Subcutaneous adipose tissue (tissue), 4 donors: ENCODE results near the gene PPARGC1A. TPM values are rescaled to one million over a fixed set of nuclear protein-coding genes. Genes with fewer than 3 reads are reported as not detected.

Experiments used
- total RNA-seq, 4 donors: library from RNA; depleted of rRNA; stranded (reverse); fragments of >200 nt; gene quantifications; one replicate each; pipeline ENCODE4 v1.1.0, GENCODE V29; 2016
- TF ChIP-seq, protein P1 (sequence below): fragments of 450-650 bp; IDR thresholded peaks from one replicate; pipeline ENCODE4 v1.5.1; 2016; ENCODE audit warnings: low read depth, mild to moderate bottlenecking, control low read depth, antibody characterized with exemption, moderate library complexity

PPARGC1A gene
- total RNA-seq, 4 donors from 2014 or later, result 4.2 to 15.3 (median 4.7) TPM

DNA sequence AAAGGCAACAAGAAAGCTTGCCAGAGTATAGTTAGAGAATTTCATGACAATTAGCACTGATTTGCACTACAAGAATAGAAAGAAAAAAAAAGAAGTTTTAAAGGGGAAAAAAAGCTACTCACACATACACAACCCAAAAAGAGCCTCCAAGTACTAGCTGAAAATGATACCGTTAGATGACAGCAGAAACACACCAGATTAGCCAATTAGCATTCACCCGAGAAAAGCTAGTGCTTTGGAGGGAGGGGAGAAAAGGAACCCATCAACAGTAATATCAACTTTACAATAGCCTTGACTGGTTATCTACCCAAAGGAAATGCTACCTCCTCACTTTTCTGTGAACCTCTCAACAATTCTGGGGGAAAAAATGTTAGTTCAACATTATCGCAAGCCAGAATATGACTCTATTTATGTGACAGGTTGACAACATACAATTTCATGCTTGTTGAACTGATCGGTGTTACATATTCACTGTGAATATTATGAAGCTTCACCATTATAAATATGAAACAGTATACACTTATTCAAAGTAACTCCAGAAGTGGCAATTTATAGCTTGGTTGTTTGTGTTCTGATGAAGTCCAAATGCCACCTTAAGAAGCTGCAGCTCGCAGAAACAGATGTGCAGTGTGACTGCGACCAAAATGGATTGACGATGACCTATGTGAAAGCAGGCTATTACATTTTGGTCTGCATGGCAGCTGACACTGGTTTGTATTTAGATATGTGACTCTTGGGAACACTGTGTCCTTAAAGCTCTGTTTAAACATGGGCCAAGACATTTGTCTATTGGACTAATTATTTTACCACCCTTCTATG lies 15.9 kb downstream of the PPARGC1A start:
- TF ChIP-seq, protein P1, sequence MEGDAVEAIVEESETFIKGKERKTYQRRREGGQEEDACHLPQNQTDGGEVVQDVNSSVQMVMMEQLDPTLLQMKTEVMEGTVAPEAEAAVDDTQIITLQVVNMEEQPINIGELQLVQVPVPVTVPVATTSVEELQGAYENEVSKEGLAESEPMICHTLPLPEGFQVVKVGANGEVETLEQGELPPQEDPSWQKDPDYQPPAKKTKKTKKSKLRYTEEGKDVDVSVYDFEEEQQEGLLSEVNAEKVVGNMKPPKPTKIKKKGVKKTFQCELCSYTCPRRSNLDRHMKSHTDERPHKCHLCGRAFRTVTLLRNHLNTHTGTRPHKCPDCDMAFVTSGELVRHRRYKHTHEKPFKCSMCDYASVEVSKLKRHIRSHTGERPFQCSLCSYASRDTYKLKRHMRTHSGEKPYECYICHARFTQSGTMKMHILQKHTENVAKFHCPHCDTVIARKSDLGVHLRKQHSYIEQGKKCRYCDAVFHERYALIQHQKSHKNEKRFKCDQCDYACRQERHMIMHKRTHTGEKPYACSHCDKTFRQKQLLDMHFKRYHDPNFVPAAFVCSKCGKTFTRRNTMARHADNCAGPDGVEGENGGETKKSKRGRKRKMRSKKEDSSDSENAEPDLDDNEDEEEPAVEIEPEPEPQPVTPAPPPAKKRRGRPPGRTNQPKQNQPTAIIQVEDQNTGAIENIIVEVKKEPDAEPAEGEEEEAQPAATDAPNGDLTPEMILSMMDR, result no peak

DNA sequence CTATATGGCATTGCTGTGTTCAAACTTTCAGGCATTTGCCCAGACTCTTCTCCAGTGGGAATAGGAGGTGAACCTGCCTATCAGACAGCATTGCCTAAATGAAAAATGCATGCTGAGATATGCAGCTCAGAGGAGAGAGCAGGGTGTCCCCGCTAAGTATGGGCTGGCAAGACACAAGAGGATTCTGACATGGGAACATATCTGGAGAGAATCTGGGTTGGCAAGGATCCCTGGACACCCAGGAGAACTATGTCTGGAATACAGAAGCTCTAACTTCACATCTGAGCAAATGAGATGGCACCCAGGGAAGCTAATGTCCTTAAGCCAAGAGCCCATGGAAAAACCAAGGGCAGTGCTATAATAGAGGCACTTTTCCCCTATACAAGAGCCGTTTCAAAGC lies 18.4 kb downstream of the PPARGC1A start:
- TF ChIP-seq, protein P1, result no peak

DNA sequence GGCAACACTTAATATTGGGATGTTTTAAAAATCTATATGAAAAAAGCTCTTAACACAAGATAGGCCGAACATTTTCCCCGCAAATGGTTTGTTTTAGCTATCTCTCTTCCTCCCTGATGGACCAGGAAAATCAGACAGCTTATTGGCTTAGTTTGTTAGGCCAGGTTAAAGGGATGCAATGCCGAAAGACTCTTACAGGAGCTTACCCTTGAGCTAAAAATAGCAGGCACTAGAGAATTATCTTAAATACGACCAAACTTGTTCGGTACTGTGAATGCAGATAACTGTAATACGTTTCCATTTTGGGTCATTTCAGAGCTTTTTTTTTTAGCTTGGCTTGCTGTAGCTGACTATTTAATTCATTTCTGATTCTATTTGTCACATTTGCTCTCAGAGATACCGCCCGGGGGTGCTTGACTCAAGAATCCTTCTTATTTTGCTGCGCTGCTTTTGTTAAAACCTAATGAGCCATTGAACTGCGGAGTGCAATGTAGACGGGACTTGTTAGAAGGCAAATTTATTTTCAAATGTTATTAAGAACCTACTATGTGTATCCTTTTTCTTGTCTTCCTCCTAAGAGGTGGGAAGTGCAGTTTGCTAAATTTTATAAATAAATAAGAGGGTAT lies 23.3 kb downstream of the PPARGC1A start:
- TF ChIP-seq, protein P1, result no peak

- TF ChIP-seq, protein P1, result no peak
These were observed 27.9 kb downstream of the PPARGC1A start for GRCh38 chr4:23861897-23862296.

DNA sequence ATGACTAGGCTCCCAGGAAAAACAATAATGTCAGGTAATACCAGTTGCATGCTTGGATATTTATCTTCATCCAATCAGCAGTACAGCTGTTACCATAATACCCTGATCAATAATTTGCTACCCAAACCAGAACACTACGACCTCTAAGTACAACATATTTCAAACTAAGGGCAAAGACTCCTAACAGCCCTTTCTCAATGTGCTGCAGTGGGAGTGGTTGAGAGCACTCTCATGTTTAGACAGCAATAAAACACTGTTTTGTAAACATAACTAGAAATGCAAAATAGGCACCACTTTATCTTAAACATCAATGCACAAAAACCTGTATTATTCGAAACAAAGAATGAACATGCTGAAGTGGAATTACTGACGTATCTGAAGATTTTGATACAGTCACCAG lies 28.9 kb downstream of the PPARGC1A start:
- TF ChIP-seq, protein P1, result no peak

DNA sequence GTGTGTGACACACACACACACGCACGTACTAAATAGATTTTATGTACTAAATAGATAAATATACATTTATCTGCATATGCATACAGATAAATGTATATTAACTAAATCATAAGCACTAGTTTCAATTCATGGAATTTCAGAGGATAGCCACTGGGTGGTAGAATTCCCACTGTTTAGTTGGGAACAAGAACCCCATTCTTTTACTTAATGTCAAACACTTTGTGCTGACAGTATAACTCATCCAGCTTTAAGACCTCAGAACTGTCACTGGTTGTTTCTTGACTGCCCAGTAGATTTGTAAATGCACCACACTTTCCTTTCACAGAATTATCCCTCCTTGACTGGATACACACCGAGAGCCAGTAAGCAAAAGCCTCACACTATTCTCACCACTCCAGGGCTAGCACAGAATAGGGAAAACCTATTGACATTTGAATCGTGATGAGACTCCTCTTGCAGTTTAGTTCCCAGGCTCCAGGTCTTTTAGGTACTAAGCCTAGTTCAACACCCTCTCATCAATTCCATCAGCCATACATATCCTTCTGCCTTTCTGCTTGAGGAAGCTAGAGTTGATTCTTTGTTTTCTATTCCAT lies 32.4 kb downstream of the PPARGC1A start:
- TF ChIP-seq, protein P1, result no peak

- TF ChIP-seq, protein P1, result no peak
These were observed 33.2 kb downstream of the PPARGC1A start for GRCh38 chr4:23856630-23857029.
